HL-60 (cell line): ENCODE data around the gene HEXIM1.

ENCODE experiments used
- DNase-seq, 2 experiments: peaks; one replicate each; pipeline ENCODE4 v3.0.0-alpha.2; 2010 to 2020; ENCODE audit warnings: low read depth in 1 of 2, low spot score in 1 of 2
- H3K27ac ChIP-seq: fragments of 250-450 bp; sonication (Bioruptor Pico); replicated peaks from 2 replicates; pipeline ENCODE4 v1.5.1; 2020; ENCODE audit warnings: mild to moderate bottlenecking, moderate library complexity
- H3K27me3 ChIP-seq: fragments of 250-450 bp; sonication (Bioruptor Pico); 2 replicates; pipeline ENCODE4 v1.5.1; 2021; ENCODE audit warnings: mild to moderate bottlenecking, moderate library complexity; ENCODE audit not compliant: insufficient read depth, poor library complexity, severe bottlenecking
- H3K4me3 ChIP-seq: replicated peaks from 2 replicates; pipeline ENCODE4 v1.5.1; 2011; ENCODE audit warnings: mild to moderate bottlenecking, control low read depth, low read length; ENCODE audit not compliant: insufficient read depth
- GABPA ChIP-seq: IDR thresholded peaks from 2 replicates; pipeline ENCODE4 v1.6.1; 2012; ENCODE audit warnings: low read depth
- POLR2AphosphoS5 ChIP-seq: IDR thresholded peaks from 2 replicates; pipeline ENCODE4 v1.6.1; 2012; ENCODE audit warnings: low read depth
- SPI1 ChIP-seq: IDR thresholded peaks from 2 replicates; pipeline ENCODE4 v1.6.1; 2012; ENCODE audit warnings: low read depth, mild to moderate bottlenecking, borderline replicate concordance
- TF ChIP-seq, protein P1 (sequence below): IDR thresholded peaks from 2 replicates; pipeline ENCODE4 v1.6.1; 2012; ENCODE audit warnings: low read depth; ENCODE audit not compliant: insufficient replicate concordance
- TF ChIP-seq, protein P2 (sequence below): IDR thresholded peaks from one replicate; pipeline ENCODE4 v1.5.1; 2011; ENCODE audit warnings: low read length, control low read depth, inconsistent platforms; ENCODE audit not compliant: insufficient read depth

HEXIM1 gene

GRCh38 chr17:45137561-45138305, 10.5 kb upstream of the HEXIM1 start:
- no peak for DNase-seq
- H3K27me3 ChIP-seq = no peaks in the 10 kb centered on the region
- TF ChIP-seq SPI1 (no peak), POLR2AphosphoS5 (no peak), GABPA (no peak)
- TF ChIP-seq, protein P1, sequence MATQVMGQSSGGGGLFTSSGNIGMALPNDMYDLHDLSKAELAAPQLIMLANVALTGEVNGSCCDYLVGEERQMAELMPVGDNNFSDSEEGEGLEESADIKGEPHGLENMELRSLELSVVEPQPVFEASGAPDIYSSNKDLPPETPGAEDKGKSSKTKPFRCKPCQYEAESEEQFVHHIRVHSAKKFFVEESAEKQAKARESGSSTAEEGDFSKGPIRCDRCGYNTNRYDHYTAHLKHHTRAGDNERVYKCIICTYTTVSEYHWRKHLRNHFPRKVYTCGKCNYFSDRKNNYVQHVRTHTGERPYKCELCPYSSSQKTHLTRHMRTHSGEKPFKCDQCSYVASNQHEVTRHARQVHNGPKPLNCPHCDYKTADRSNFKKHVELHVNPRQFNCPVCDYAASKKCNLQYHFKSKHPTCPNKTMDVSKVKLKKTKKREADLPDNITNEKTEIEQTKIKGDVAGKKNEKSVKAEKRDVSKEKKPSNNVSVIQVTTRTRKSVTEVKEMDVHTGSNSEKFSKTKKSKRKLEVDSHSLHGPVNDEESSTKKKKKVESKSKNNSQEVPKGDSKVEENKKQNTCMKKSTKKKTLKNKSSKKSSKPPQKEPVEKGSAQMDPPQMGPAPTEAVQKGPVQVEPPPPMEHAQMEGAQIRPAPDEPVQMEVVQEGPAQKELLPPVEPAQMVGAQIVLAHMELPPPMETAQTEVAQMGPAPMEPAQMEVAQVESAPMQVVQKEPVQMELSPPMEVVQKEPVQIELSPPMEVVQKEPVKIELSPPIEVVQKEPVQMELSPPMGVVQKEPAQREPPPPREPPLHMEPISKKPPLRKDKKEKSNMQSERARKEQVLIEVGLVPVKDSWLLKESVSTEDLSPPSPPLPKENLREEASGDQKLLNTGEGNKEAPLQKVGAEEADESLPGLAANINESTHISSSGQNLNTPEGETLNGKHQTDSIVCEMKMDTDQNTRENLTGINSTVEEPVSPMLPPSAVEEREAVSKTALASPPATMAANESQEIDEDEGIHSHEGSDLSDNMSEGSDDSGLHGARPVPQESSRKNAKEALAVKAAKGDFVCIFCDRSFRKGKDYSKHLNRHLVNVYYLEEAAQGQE = no peak
- TF ChIP-seq, protein P2, sequence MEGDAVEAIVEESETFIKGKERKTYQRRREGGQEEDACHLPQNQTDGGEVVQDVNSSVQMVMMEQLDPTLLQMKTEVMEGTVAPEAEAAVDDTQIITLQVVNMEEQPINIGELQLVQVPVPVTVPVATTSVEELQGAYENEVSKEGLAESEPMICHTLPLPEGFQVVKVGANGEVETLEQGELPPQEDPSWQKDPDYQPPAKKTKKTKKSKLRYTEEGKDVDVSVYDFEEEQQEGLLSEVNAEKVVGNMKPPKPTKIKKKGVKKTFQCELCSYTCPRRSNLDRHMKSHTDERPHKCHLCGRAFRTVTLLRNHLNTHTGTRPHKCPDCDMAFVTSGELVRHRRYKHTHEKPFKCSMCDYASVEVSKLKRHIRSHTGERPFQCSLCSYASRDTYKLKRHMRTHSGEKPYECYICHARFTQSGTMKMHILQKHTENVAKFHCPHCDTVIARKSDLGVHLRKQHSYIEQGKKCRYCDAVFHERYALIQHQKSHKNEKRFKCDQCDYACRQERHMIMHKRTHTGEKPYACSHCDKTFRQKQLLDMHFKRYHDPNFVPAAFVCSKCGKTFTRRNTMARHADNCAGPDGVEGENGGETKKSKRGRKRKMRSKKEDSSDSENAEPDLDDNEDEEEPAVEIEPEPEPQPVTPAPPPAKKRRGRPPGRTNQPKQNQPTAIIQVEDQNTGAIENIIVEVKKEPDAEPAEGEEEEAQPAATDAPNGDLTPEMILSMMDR = no peak
- no peak overlapping the region for H3K27ac ChIP-seq
- H3K4me3 ChIP-seq = no peak overlapping the region

- Histone ChIP-seq H3K4me3 (no peak overlapping the region), H3K27ac (no peak overlapping the region), H3K27me3 (no peaks in the 10 kb centered on the region)
- no peak for DNase-seq
- TF ChIP-seq, protein P2 = no peak
- TF ChIP-seq POLR2AphosphoS5 = no peak
- TF ChIP-seq, protein P1 = no peak
- no peak for TF ChIP-seq SPI1
- no peak for TF ChIP-seq GABPA
These were observed 9.3 kb upstream of the HEXIM1 start for GRCh38 chr17:45138911-45139532.

GRCh38 chr17:45139533-45139920, 8.7 kb upstream of the HEXIM1 start:
- no peaks in the 10 kb centered on the region for H3K27me3 ChIP-seq
- H3K4me3 ChIP-seq = no peak overlapping the region
- H3K27ac ChIP-seq = no peak overlapping the region
- TF ChIP-seq GABPA = no peak
- TF ChIP-seq, protein P2 = no peak
- TF ChIP-seq, protein P1 = no peak
- no peak for TF ChIP-seq SPI1
- no peak for DNase-seq
